ENCODE measurements around the gene SH3GLB1.
"Not testable (repeated sequence)": the region's sequence is repeated elsewhere in the genome, so short reads cannot be mapped to it uniquely, and the experiment has no call there.

The SH3GLB1 gene

GRCh38 chr1:86704458-86704971 lies at the start of gene SH3GLB1:
TSS of gene SH3GLB1 (plus strand) at chr1:86704576. CDS start at chr1:86704900, 324 bp downstream.
- DNase-seq (ENCODE audit: low read depth) = peak; percentile 87

- DNase-seq (ENCODE audit: low read depth) = not testable (repeated sequence)
Observed at GRCh38 chr1:86658381-86658780, 46.0 kb upstream of the SH3GLB1 start.

- no peak for DNase-seq (ENCODE audit: low read depth)
Observed at GRCh38 chr1:86666368-86666767, 38.0 kb upstream of the SH3GLB1 start.

- no peak for DNase-seq (ENCODE audit: low read depth)
Observed at GRCh38 chr1:86687595-86687994, 16.8 kb upstream of the SH3GLB1 start.

GRCh38 chr1:86692641-86693040 lies 11.7 kb upstream of the SH3GLB1 start:
- no peak for DNase-seq (ENCODE audit: low read depth)

GRCh38 chr1:86695400-86695799 lies 9.0 kb upstream of the SH3GLB1 start:
- DNase-seq (ENCODE audit: low read depth) = no peak

GRCh38 chr1:86696522-86696921 lies 7.9 kb upstream of the SH3GLB1 start:
- no peak for DNase-seq (ENCODE audit: low read depth)

- DNase-seq (ENCODE audit: low read depth) = no peak
Observed at GRCh38 chr1:86699186-86699585, 5.2 kb upstream of the SH3GLB1 start.

- DNase-seq (ENCODE audit: low read depth) = no peak
Observed at GRCh38 chr1:86701731-86702130, 2.6 kb upstream of the SH3GLB1 start.

GRCh38 chr1:86702954-86703494 lies 1.4 kb upstream of the SH3GLB1 start:
- DNase-seq (ENCODE audit: low read depth) = not testable (repeated sequence)

GRCh38 chr1:86703696-86704457 lies 499 bp upstream of the SH3GLB1 start:
- DNase-seq (ENCODE audit: low read depth) = no peak

GRCh38 chr1:86704972-86705664 lies 742 bp downstream of the SH3GLB1 start:
- DNase-seq (ENCODE audit: low read depth) = peak; percentile 18

- no peak for DNase-seq (ENCODE audit: low read depth)
Observed at GRCh38 chr1:86705665-86705985, 1.2 kb downstream of the SH3GLB1 start.

GRCh38 chr1:86706018-86706635 lies 1.8 kb downstream of the SH3GLB1 start:
- no peak for DNase-seq (ENCODE audit: low read depth)

GRCh38 chr1:86708920-86709319 lies 4.5 kb downstream of the SH3GLB1 start:
- no peak for DNase-seq (ENCODE audit: low read depth)

- no peak for DNase-seq (ENCODE audit: low read depth)
Observed at GRCh38 chr1:86712088-86712860, 7.9 kb downstream of the SH3GLB1 start.

- no peak for DNase-seq (ENCODE audit: low read depth)
Observed at GRCh38 chr1:86713477-86713876, 9.1 kb downstream of the SH3GLB1 start.

- DNase-seq (ENCODE audit: low read depth) = no peak
Observed at GRCh38 chr1:86714159-86714558, 9.8 kb downstream of the SH3GLB1 start.

GRCh38 chr1:86714561-86715244 lies 10.3 kb downstream of the SH3GLB1 start:
- DNase-seq (ENCODE audit: low read depth) = no peak

GRCh38 chr1:86718786-86719185 lies 14.4 kb downstream of the SH3GLB1 start:
- no peak for DNase-seq (ENCODE audit: low read depth)

GRCh38 chr1:86731416-86731815 lies 27.0 kb downstream of the SH3GLB1 start:
- no peak for DNase-seq (ENCODE audit: low read depth)
